Upper lobe of left lung (tissue), 4 donors: Measurements from ENCODE around the gene WNK3.

Experiments
- CTCF ChIP-seq, 6 experiments: fragments of 450-650 bp in 4 of 6; fragments of 200-600 bp in 2 of 6; sonication (generic) in 2 of 6; IDR thresholded peaks; one replicate each; pipeline ENCODE4 v1.5.1; 2016 to 2019; ENCODE audit warnings: antibody characterized with exemption in 6 of 6
- EP300 ChIP-seq, 4 donors: sonication (generic); formaldehyde crosslinking; IDR thresholded peaks; one replicate each; pipeline ENCODE4 v1.5.1; 2017; ENCODE audit warnings: antibody characterized with exemption in 4 of 4, control low read depth in 2 of 4

GRCh38 chrX:54173791-54174190, 184.1 kb downstream of the WNK3 start:
- TF ChIP-seq CTCF (IDR thresholded peaks at IDR 0.05) (no peak), EP300 (IDR thresholded peaks at IDR 0.05) (no peak)
